Measurements from ENCODE around the gene HERC2. TPM values are rescaled to one million over a fixed set of nuclear protein-coding genes. Genes with fewer than 3 reads are reported as not detected.
"Not testable (repeated sequence)": the region's sequence is repeated elsewhere in the genome, so short reads cannot be mapped to it uniquely, and the experiment has no call there.

HERC2 gene
- total RNA-seq, 2 donors from 2014 or later: 32.9 to 39.1 TPM

DNA sequence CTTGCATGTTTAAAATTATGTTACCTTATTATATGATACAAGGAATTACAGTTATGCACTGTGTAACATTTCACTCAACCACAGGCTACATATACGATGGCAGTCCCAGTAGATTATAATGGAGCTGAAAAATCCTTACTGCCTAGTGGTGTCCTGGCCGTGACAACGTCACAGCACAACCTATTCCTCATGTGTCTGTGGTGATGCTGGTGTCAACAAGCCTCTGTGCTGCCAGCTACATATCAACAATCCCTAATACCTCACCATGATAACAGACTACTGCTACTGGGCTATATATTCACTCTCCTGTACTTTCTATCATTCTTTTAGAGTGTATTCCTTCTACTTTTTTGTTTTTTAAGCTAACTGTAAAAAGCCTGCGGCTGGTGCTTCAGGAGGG is 142.7 kb downstream of the HERC2 start:
- Mint-ChIP-seq H3K4me1 (no peaks in the 10 kb centered on the region), H3K27me3 (no peaks in the 10 kb centered on the region), H3K27ac (no peak overlapping the region), H3K36me3 (ENCODE audit: low read depth) (peaks cover 5% of the 10 kb centered on the region), H3K4me3 (no peak overlapping the region)
- ATAC-seq: no peak
- no peak for DNase-seq
- no peaks in the 10 kb centered on the region for H3K9me3 ChIP-seq (ENCODE audit: control insufficient read depth, low read length, poor library complexity, severe bottlenecking)

DNA sequence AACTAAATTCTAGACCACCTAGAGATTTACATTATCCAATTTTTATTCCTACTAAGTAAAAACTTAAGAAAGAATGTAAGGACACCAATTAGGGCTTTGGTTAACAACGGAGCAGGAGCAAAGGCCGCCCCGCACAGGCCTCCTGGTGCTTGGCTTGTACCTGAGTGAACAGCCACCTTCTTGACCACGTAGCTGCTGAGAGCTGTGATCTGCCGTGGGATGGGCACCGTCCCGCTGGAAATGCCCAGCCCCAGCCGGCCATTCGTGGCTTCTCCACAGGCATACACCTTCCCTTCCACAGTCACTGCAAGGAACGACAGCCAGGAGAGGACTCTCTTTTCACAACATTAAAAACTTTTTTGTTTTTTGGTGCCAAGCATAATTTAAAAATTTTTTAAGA is 143.3 kb downstream of the HERC2 start:
- DNase-seq: no peak
- ATAC-seq: no peak
- Mint-ChIP-seq H3K27ac (peak overlapping the region; percentile 61), H3K4me1 (no peaks in the 10 kb centered on the region), H3K27me3 (no peaks in the 10 kb centered on the region), H3K36me3 (ENCODE audit: low read depth) (peaks cover 5% of the 10 kb centered on the region), H3K4me3 (no peak overlapping the region)
- no peaks in the 10 kb centered on the region for H3K9me3 ChIP-seq (ENCODE audit: control insufficient read depth, low read length, poor library complexity, severe bottlenecking)

DNA sequence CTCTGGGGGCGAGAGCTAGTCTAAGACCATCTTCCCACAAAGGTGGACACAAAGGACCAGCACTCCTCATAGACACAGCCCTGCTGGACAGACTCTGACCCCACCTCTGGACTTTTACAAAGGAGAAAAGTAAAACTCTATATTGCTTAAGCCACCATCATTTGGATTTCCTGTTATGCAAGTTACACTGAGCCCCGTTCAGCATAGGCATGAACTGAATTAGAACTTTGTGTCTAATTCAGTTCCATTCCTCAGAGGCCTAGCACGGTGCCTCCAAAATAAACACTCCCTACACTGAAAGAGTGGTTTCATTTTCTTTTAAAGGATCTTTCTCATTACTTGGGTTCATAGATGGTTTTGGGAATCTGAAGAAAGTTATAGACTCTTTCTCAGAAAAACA is 143.7 kb downstream of the HERC2 start:
- Mint-ChIP-seq H3K4me3 (no peak overlapping the region), H3K27ac (peak overlapping the region; percentile 61), H3K27me3 (no peaks in the 10 kb centered on the region), H3K36me3 (ENCODE audit: low read depth) (peaks cover 8% of the 10 kb centered on the region), H3K4me1 (no peaks in the 10 kb centered on the region)
- DNase-seq: no peak
- H3K9me3 ChIP-seq (ENCODE audit: control insufficient read depth, low read length, poor library complexity, severe bottlenecking): no peaks in the 10 kb centered on the region
- ATAC-seq: no peak

DNA sequence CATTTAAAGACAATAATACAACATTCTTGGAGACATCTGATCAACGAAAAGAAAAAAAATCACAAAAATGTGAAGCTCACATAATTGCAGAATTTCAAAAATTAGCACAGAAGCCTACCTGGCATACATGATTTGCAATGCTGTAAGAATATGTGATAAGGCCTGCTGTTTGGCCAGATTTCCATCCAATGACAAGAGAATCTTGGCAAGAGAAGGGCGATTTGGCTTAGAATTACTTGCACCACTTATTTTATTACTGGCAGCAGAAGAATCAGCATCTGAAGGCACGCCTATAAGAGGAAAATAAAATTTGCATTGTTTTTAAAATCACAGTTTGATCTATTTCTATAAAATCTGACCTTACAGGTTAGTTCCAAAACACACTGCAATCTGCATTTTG is 152.6 kb downstream of the HERC2 start:
- no peaks in the 10 kb centered on the region for H3K27me3 Mint-ChIP-seq
- no peak for ATAC-seq

DNA sequence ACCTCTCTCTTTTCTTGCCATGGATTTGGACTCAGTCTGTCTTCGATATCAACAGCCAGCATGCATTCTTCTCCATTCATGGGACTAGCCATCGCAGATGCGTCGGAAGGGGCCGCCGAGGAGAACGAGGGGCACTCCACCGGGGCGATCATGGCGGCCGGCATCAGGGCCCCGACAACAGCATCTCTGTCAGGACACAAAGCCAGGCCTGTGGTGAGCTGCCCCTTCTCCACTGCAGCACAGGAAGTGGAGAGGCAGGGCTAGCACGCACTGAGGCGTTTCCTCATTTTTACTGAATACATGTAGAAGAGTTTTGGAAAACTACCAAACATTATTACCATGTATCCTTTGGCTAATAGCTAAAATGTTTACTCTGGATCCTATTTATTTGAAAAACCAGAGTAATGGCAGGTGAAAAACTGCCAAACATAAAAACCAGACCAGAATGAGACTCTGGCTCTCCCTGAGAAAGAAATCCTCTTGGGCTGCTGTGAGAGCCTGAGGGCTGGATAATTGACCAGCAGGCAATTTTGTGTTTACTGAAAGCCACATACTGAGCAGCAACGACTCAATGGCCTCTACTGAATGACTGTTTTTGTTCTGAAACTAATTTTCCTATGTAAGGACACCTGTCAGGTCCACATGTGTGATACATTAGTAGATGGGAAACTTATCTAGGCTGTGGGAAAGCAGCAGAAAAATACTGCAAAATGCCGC is 153.4 kb downstream of the HERC2 start:
- H3K27me3 Mint-ChIP-seq; H3K27ac Mint-ChIP-seq; DNase-seq; H3K4me3 Mint-ChIP-seq; H3K9me3 ChIP-seq (ENCODE audit: control insufficient read depth, low read length, poor library complexity, severe bottlenecking); H3K4me1 Mint-ChIP-seq; ATAC-seq: not testable (repeated sequence)
- H3K36me3 Mint-ChIP-seq (ENCODE audit: low read depth): peaks cover 22% of the 10 kb centered on the region

More for the DNA sequence above, 152.6 kb downstream of the HERC2 start:
- H3K27ac Mint-ChIP-seq: no peak overlapping the region
- no peaks in the 10 kb centered on the region for H3K9me3 ChIP-seq (ENCODE audit: control insufficient read depth, low read length, poor library complexity, severe bottlenecking)
- H3K4me3 Mint-ChIP-seq: no peak overlapping the region
- H3K36me3 Mint-ChIP-seq (ENCODE audit: low read depth): peaks cover 23% of the 10 kb centered on the region
- DNase-seq: no peak
- H3K4me1 Mint-ChIP-seq: peaks cover 7% of the 10 kb centered on the region

DNA sequence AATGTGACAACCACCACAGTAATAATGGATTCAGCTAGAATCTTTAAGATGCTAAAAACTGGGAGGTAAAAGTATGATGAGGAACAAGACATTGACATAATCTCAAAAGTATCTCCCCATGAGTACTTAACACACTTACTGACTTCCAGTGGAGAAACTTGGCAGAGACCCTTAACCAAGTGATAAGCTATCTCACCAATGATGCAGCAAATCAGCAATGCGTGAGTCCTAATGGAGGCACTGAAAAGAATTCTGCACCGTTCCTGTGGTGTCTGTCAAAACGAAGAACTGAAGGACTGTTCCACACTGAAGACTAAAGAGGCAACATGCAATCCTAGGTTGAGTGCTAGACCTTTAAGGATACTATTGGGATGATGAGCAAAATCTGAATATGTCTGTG is 154.9 kb downstream of the HERC2 start:
- ATAC-seq: no peak
- peaks cover 7% of the 10 kb centered on the region for H3K4me1 Mint-ChIP-seq
- peaks cover 20% of the 10 kb centered on the region for H3K36me3 Mint-ChIP-seq (ENCODE audit: low read depth)
- H3K27me3 Mint-ChIP-seq: no peaks in the 10 kb centered on the region
- no peak overlapping the region for H3K27ac Mint-ChIP-seq
- no peak for DNase-seq
- no peaks in the 10 kb centered on the region for H3K9me3 ChIP-seq (ENCODE audit: control insufficient read depth, low read length, poor library complexity, severe bottlenecking)
- H3K4me3 Mint-ChIP-seq: no peak overlapping the region

DNA sequence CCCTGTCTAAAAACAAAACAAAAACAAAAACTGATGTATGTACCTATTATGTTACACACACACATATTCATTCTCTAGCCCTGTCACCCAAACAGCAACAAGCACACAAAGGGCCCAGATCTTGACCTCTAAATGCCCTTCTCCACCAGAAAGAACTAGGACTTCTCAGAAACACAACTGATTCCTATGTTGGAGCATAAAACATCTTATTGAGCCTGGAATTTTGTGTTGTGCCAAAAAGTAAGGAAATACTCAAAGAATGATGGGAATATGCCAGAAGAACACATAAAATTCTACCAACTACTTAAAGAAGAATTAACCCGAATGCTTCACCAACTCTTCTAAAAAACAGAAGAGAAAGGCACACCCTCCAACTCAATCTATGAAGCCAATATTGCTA is 156.2 kb downstream of the HERC2 start:
- no peaks in the 10 kb centered on the region for H3K27me3 Mint-ChIP-seq
- peaks cover 7% of the 10 kb centered on the region for H3K4me1 Mint-ChIP-seq
- ATAC-seq (no peak), DNase-seq (no peak)
- H3K36me3 Mint-ChIP-seq (ENCODE audit: low read depth): peaks cover 16% of the 10 kb centered on the region
- no peak overlapping the region for H3K4me3 Mint-ChIP-seq
- no peak overlapping the region for H3K27ac Mint-ChIP-seq
- H3K9me3 ChIP-seq (ENCODE audit: control insufficient read depth, low read length, poor library complexity, severe bottlenecking): no peaks in the 10 kb centered on the region

DNA sequence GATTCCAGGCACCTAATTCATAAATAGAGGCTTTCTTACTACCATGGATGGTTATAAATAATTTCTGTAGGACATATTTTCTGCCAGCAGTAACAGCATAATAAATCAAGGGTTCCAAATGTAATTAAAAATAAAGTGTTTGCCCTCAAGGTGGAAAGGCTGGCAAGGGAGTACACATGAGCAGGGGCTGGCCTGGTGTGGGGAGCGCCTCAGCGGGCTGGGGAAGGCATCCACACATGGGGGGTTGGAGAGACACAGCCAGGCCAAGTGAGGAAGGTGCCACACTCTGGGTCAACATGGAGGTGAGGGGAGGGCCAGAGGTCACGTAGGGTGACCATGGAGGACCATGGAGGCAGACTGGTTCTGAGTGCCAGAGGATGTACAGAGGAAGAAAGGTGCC is 157.1 kb downstream of the HERC2 start:
- H3K4me3 Mint-ChIP-seq: no peak overlapping the region
- no peaks in the 10 kb centered on the region for H3K27me3 Mint-ChIP-seq
- DNase-seq: no peak
- H3K4me1 Mint-ChIP-seq: peaks cover 5% of the 10 kb centered on the region
- no peak overlapping the region for H3K27ac Mint-ChIP-seq
- H3K36me3 Mint-ChIP-seq (ENCODE audit: low read depth): peaks cover 14% of the 10 kb centered on the region
- H3K9me3 ChIP-seq (ENCODE audit: control insufficient read depth, low read length, poor library complexity, severe bottlenecking): no peaks in the 10 kb centered on the region
- ATAC-seq: no peak

DNA sequence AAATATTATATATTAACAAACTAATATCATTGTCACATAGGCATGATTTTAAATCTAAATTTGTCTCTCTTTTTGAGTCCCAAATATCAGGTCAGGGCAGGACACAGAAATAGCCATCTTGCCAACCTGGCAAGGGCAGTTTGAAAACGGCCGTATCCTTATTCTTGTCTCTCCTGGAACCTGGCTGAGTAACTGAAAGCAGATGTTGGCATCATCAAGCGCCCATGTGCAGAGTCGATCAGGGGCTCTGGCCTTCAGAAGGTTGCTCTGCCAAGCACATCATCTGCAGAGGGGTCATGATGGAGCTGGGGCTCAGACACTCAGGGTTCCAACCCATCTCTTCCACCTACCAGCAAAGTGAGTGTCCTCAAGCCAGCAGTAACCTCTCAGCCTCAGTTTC is 167.7 kb downstream of the HERC2 start:
- Mint-ChIP-seq H3K4me1 (no peaks in the 10 kb centered on the region), H3K27me3 (no peaks in the 10 kb centered on the region), H3K4me3 (no peak overlapping the region), H3K27ac (no peak overlapping the region), H3K36me3 (ENCODE audit: low read depth) (peaks cover 2% of the 10 kb centered on the region)
- ATAC-seq: no peak
- H3K9me3 ChIP-seq (ENCODE audit: control insufficient read depth, low read length, poor library complexity, severe bottlenecking): no peaks in the 10 kb centered on the region
- no peak for DNase-seq

DNA sequence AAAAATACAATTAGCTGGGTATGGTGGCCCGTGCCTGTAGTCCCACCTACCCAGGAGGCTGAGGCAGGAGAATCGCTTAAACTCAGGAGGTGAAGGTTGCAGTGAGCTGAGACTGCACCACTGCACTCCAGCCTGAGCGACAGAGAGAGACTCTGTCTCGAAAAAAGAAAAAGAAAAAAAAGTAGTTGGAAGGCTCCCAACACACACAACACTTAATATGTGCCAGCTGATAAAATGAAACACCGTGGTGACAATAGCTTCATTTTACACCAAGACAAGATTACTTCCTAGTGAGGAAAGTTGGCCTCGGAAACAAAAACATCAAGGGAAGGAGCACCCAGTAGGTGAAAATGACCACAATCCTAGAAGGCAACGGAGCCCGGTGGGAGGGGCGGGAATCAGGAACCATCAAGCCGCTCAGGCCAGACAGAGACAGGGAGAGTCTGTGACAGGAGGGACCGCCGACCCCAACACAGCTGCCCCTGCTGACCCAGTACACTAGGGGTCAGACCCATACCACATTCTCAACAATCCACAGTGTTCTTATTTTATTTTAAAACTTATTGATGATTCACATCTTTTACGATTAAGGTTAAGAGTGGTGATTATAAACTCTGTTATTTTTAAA is 168.4 kb downstream of the HERC2 start:
- peaks cover 2% of the 10 kb centered on the region for H3K36me3 Mint-ChIP-seq (ENCODE audit: low read depth)
- H3K27me3 Mint-ChIP-seq: no peaks in the 10 kb centered on the region
- no peaks in the 10 kb centered on the region for H3K4me1 Mint-ChIP-seq
- H3K4me3 Mint-ChIP-seq: no peak overlapping the region
- ATAC-seq: no peak
- H3K27ac Mint-ChIP-seq: no peak overlapping the region
- H3K9me3 ChIP-seq (ENCODE audit: control insufficient read depth, low read length, poor library complexity, severe bottlenecking): no peaks in the 10 kb centered on the region
- DNase-seq: no peak

DNA sequence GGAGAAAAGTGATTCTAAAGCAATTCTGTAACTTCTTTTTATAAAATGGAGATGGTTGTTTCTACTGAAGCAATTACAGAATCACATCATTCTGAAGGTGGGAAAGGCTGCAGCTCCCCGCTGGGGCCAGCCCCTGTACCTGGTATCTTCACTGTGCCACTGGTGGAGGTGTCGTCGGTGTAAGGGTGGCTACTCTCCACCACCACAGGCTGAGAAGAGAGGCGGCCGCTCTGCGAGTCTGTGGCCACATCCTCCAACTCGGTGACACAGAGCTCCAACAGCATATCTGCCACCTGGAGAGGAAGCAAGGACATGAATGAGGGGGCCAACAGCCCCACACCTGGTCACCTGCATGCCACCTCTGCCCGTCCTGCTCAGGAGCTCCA is 169.4 kb downstream of the HERC2 start:
- not testable (repeated sequence) for H3K36me3 Mint-ChIP-seq (ENCODE audit: low read depth); H3K27me3 Mint-ChIP-seq; ATAC-seq; H3K9me3 ChIP-seq (ENCODE audit: control insufficient read depth, low read length, poor library complexity, severe bottlenecking); H3K4me3 Mint-ChIP-seq; H3K4me1 Mint-ChIP-seq; DNase-seq
- H3K27ac Mint-ChIP-seq: peak overlapping the region; percentile 12

DNA sequence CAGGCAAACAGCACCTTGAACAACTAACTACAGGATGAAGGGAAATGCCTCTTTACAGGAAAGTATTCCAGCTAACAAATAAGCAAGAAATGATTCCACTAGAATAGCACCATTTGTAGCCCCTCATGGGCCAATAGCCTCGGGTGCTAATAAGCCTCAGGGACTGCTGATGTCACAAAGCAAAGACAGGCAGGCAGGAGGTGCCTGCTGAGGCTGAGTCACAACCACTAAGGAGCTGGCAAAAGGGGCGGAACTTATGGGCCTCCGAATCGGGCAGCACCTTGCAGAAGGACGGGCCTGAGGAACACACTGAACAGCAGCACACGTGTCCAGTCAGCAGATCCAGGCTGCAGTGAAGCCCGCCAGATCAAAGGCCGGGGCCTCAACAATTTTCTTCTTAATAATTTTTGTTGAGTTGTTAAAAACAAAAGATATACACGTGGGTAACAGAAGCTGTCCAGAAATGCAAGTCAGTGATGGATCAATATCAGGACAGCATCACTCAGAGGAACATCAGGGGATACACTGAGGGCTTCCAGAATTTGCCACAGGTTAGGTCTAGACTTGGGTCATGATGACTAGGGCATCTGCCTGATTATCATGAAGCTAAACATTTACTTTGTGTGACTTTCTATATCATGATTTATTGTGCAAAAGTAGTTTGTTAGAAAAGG is 170.0 kb downstream of the HERC2 start:
- not testable (repeated sequence) for H3K4me3 Mint-ChIP-seq; H3K36me3 Mint-ChIP-seq (ENCODE audit: low read depth); DNase-seq; H3K27me3 Mint-ChIP-seq; H3K9me3 ChIP-seq (ENCODE audit: control insufficient read depth, low read length, poor library complexity, severe bottlenecking); H3K4me1 Mint-ChIP-seq
- peak; percentile 32 for ATAC-seq
- H3K27ac Mint-ChIP-seq: peak overlapping the region; percentile 12

DNA sequence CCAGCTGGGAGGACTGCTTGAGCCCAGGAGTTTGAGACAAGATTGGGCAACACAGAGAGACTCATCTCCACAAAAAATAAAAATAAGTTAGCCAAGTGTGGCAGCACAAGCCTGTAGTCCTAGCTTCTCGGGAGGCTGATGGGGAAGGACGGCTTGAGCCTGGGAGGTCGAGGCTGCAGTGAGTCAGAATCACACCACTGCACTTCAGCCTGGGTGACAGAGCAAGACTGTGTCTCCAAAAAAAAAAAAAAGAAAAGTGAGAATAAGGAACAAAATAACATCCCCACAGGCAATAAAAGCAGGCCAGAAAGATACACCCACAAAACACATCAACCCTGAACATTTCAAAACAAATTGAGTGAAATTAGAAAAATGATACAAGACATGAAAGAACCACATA is 174.2 kb downstream of the HERC2 start:
- no peaks in the 10 kb centered on the region for H3K27me3 Mint-ChIP-seq
- no peak overlapping the region for H3K27ac Mint-ChIP-seq
- H3K9me3 ChIP-seq (ENCODE audit: control insufficient read depth, low read length, poor library complexity, severe bottlenecking): no peaks in the 10 kb centered on the region
- ATAC-seq (no peak), DNase-seq (no peak)
- peaks cover 8% of the 10 kb centered on the region for H3K36me3 Mint-ChIP-seq (ENCODE audit: low read depth)
- peaks cover 3% of the 10 kb centered on the region for H3K4me1 Mint-ChIP-seq
- no peak overlapping the region for H3K4me3 Mint-ChIP-seq

DNA sequence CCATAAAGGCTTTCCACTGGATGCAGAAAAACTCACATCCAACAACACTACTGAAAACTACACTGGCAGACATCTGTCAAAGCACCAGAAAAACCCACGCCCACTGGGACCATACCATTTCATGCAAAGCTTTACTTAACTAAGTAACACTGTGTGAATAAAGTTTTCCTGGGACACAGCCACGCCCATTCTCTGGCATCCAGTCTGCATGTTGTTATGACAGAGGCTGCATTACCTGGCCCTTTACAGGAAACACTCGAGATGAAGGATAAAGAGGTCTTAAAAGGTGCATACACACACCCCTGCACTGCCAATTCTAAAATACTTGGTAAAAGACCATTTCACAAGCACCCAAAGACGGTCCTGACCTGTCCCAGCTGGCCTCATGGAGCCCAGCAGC is 176.6 kb downstream of the HERC2 start:
- not testable (repeated sequence) for H3K4me3 Mint-ChIP-seq; H3K36me3 Mint-ChIP-seq (ENCODE audit: low read depth); H3K27me3 Mint-ChIP-seq; DNase-seq; H3K4me1 Mint-ChIP-seq; H3K27ac Mint-ChIP-seq; ATAC-seq; H3K9me3 ChIP-seq (ENCODE audit: control insufficient read depth, low read length, poor library complexity, severe bottlenecking)

Data from T-helper 17 cell (primary cell).